Stimulated activated CD4-positive, alpha-beta T cell treated with anti-CD3 and anti-CD28 coated beads, Interleukin-15, amount 100 ng/mL, for 24 hours (primary cell): Measurements from ENCODE around the gene TMEM217.

ENCODE experiments used
- DNase-seq: peaks from one replicate; pipeline ENCODE4 v3.0.0-alpha.2; 2020

Gene TMEM217

GRCh38 chr6:37279366-37280134 is 21.6 kb upstream of the TMEM217 start:
- DNase-seq = no peak

GRCh38 chr6:37277001-37277409 is 19.1 kb upstream of the TMEM217 start:
- peak; percentile 11 for DNase-seq

- no peak for DNase-seq
These were observed 17.4 kb upstream of the TMEM217 start for GRCh38 chr6:37275350-37275749.

GRCh38 chr6:37273690-37274089 is 15.7 kb upstream of the TMEM217 start:
- no peak for DNase-seq

GRCh38 chr6:37272834-37273566 is 15.1 kb upstream of the TMEM217 start:
- no peak for DNase-seq

GRCh38 chr6:37269105-37269504 is 11.2 kb upstream of the TMEM217 start:
- no peak for DNase-seq

- no peak for DNase-seq
These were observed 7.9 kb upstream of the TMEM217 start for GRCh38 chr6:37265860-37266259.

GRCh38 chr6:37265001-37265400 is 7.1 kb upstream of the TMEM217 start:
- DNase-seq = no peak

- no peak for DNase-seq
These were observed 4.6 kb upstream of the TMEM217 start for GRCh38 chr6:37262446-37263026.

- DNase-seq = no peak
These were observed 3.3 kb upstream of the TMEM217 start for GRCh38 chr6:37261198-37261597.

GRCh38 chr6:37260444-37260843 is 2.5 kb upstream of the TMEM217 start:
- peak; percentile 22 for DNase-seq

- DNase-seq = no peak
These were observed 2.1 kb upstream of the TMEM217 start for GRCh38 chr6:37260040-37260439.

- no peak for DNase-seq
These were observed 1.2 kb upstream of the TMEM217 start for GRCh38 chr6:37259191-37259590.

GRCh38 chr6:37258405-37259105 is 611 bp upstream of the TMEM217 start:
- DNase-seq = no peak

- no peak for DNase-seq
These were observed 667 bp downstream of the TMEM217 start for GRCh38 chr6:37257320-37257633.

- no peak for DNase-seq
These were observed 1.1 kb downstream of the TMEM217 start for GRCh38 chr6:37256692-37257319.

GRCh38 chr6:37254881-37255280 is 3.1 kb downstream of the TMEM217 start:
- no peak for DNase-seq

- no peak for DNase-seq
These were observed 4.4 kb downstream of the TMEM217 start for GRCh38 chr6:37253486-37254007.

GRCh38 chr6:37251211-37251780 is 6.6 kb downstream of the TMEM217 start:
- DNase-seq = no peak

- DNase-seq = no peak
These were observed 13.3 kb downstream of the TMEM217 start for GRCh38 chr6:37244430-37245310.

- no peak for DNase-seq
These were observed 14.1 kb downstream of the TMEM217 start for GRCh38 chr6:37243816-37244370.
